NOMO-1 (cell line): ENCODE results near the gene C9orf50.

Experiments used
- DNase-seq, 2 experiments: peaks; one replicate each; lab custom pipeline; 2025; ENCODE audit not compliant: unreplicated experiment in 2 of 2; lab: John Stamatoyannopoulos, UW

The C9orf50 gene

GRCh38 chr9:129572517-129572916 lies 48.4 kb downstream of the C9orf50 start:
- DNase-seq: no peak

- no peak for DNase-seq
These were observed 48.9 kb downstream of the C9orf50 start for GRCh38 chr9:129572052-129572425.

- DNase-seq: no peak
These were observed 49.4 kb downstream of the C9orf50 start for GRCh38 chr9:129571298-129572051.

- peak in 1 of 2 experiments; percentile 41 for DNase-seq
These were observed 50.2 kb downstream of the C9orf50 start for GRCh38 chr9:129570450-129571297.

DNA sequence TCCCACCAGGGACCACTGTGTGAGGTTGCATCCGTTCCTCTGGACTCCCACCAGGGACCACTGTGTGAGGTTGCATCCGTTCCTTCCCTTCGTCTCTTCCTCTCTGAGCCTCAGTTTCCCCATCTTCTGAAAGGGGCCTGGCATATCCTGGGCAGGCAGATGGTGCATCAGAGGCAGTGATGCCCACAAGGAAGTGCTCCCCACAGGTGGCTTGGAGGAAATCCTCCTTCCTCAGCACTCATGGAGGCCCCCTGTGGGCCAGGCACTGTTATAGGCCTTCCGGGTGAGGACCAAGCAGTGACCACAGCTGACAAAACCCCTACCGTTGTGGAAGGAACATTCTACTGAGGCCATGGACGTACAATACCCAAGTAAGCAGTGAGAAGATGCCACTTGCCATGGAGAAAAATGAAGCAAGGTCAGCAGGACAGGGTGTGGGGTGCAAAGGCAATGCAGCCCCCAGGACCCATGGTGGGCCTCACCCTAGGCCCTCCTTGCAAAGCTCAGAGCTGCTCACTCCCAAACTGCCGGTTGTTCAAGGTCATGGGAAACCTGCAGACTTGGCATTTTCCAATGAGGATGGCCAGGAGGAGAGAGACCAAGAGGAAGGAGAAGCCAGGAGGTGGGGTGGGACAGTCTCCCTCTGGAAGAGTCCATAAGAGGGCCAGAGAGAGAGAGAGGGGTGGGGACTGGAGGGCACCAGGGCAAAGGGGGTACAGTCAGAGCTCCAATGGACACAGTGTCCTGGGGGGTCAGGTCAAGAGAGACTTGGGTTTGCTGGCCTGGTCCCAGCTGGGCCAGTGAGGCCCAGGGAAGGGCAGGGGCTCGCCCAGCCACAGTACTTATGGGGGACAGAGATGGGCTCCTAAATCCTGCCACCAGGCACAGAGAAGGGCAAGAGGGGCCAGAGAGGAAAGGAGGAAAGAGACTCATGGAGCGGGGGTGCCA lies 51.1 kb downstream of the C9orf50 start:
- DNase-seq: no peak

DNA sequence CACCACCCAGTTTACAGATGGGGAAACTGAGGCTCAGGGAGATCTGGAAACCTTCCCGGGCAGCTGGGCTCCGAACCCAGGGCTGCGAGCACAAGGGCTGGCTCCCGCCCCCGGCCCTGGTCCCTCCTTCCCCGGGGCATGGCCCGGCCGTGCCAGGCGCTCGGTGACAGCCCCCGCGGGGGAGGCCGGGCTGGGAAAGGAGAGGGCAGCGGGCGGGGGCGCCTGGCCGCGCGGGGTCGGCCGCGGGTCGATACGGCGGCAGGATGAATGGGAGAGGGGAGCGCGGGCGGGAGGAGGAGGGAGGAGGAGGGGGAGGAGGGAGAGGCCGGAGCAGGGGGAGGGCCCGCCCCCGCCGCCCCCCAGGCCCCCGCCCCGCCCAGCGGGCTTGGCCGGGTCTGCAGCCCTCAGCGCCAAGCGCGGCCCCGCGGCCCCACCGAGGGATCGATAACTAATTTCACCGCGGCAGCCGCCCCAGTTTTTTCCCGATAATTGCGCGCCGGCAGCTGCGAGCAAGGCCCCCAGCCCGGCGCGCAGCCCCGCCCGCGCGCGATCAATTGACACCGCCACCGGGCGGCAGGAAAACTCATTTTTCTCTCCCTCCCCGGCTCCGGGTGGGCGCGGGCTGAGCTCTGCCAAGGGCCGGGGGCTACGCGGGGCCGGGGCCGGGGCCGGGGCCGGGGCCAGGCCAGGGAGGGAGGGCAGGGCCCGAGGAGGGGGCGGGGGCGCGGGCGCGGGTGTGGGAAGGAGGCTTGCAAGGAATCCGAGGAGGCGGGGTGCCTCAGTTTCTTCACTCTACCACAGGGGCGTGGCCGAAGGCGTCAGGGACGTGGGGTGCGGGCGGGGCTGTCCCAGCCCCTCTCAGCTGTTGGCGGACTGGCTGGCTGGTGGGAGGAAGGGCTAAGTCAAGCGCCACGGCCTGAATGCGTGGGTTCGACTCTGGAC lies 52.1 kb downstream of the C9orf50 start:
- DNase-seq: peak in 1 of 2 experiments; percentile 3

GRCh38 chr9:129567842-129568559 lies 52.9 kb downstream of the C9orf50 start:
- DNase-seq: no peak

- no peak for DNase-seq
These were observed 53.6 kb downstream of the C9orf50 start for GRCh38 chr9:129567329-129567728.

DNA sequence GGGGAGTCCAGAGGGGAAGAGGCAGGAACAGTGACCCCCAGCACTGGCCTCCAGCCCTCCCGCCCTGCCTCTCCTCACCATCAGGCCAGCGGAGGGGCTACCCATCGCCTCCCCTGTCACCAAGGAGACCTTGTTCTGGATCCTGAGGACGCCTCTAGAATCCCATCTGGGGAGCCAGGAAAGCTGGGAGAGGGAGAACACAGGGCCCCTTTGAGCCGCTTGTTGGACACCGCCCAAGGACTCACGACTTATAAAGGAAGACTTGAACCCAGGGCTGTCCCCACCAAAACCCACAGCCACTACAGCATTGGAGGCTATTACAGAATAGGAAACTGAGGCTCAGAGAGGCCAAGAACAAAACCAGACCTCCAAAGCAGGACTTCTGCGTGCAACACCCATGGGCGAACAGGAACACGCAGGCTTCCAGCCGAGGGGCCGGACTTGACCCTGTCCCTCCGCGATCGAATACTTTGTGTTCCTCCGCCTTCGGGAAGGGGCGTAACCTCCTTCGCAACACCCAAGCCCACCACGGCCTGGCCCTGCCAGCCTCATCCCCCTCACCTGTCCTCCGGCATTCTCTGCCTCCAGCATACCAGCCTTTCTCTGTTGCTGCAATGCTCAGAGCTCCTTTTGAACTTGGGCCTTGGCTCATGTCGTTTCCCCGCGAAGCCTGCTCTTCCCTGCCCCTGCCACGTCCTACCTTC lies 54.2 kb downstream of the C9orf50 start:
- no peak for DNase-seq

DNA sequence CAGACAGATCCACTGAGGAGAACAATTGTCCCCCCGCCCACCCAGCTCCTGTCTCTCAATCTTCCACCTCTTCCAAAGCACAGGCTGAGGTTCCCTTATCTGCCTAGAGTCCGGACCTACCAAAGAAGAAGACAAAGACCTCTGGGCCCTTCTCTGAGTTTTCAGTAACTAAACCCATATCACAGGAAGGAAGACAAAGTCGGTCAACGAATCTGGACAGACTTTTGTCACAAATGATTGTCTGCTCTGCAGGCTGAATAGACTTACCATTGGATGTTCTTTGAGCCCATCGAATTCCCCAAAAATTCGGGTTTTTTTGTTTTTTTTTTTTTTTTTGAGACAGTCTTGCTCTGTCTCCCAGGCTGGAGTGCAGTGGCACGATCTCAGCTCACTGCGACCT lies 58.0 kb downstream of the C9orf50 start:
- DNase-seq: no peak

DNA sequence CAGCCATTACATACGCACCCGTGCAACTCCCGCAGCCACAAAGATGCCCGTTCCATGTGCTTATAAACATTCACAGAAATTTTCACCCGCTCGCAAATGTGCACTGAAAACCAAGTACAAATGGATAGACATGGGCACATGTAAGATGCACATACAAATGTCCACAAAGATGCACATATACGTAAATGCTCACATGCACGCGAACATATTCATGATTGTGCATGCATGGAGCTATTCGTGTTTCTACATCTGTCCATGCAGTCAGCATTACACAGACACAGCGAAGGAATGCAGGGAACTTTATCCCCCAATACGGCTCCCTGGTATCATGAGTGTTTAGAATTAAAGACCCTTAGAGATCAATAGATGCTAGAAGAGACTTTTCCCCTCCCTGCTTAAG lies 58.4 kb downstream of the C9orf50 start:
- no peak for DNase-seq
